HepG2 (cell line): ENCODE results near the gene SPAG5. TPM values are rescaled to one million over a fixed set of nuclear protein-coding genes. Genes with fewer than 3 reads are reported as not detected.

Source experiments
- ADNP ChIP-seq: sonication (generic); formaldehyde crosslinking; IDR thresholded peaks from 2 replicates; pipeline ENCODE4 v1.4.0; 2020; ENCODE audit warnings: missing genetic modification reagents
- ARNTL ChIP-seq: sonication (generic); formaldehyde crosslinking; IDR thresholded peaks from 2 replicates; pipeline ENCODE4 v1.4.0; 2020; ENCODE audit warnings: mild to moderate bottlenecking, missing genetic modification reagents
- FLYWCH1 ChIP-seq: sonication (generic); formaldehyde crosslinking; IDR thresholded peaks from 2 replicates; pipeline ENCODE4 v1.8.1; 2023; ENCODE audit warnings: mild to moderate bottlenecking, missing genetic modification reagents
- HOXA9 ChIP-seq: sonication (generic); formaldehyde crosslinking; IDR thresholded peaks from 2 replicates; pipeline ENCODE4 v1.8.1; 2022; ENCODE audit warnings: missing genetic modification reagents, mild to moderate bottlenecking, moderate library complexity, borderline replicate concordance
- LCORL ChIP-seq, 2 experiments: fragments of 450-650 bp in 1 of 2; sonication (generic) in 1 of 2; formaldehyde crosslinking in 1 of 2; IDR thresholded peaks; 2 replicates each; pipeline versions ENCODE4 v1.5.0 to v1.6.1; 2017 to 2020; ENCODE audit warnings: antibody characterized with exemption in 1 of 2, missing genetic modification reagents in 1 of 2
- MAFG ChIP-seq: sonication (generic); formaldehyde crosslinking; IDR thresholded peaks from 2 replicates; pipeline ENCODE4 v1.5.1; 2020; ENCODE audit warnings: mild to moderate bottlenecking, missing genetic modification reagents
- RELA ChIP-seq: sonication (generic); formaldehyde crosslinking; IDR thresholded peaks from 2 replicates; pipeline ENCODE4 v1.4.0; 2020; ENCODE audit warnings: missing genetic modification reagents
- SOX5 ChIP-seq: IDR thresholded peaks from 2 replicates; pipeline ENCODE4 v1.6.1; 2016; ENCODE audit warnings: borderline replicate concordance
- TFE3 ChIP-seq: IDR thresholded peaks from 2 replicates; pipeline ENCODE4 v1.6.1; 2016
- ZFX ChIP-seq: sonication (generic); formaldehyde crosslinking; IDR thresholded peaks from 2 replicates; pipeline ENCODE4 v1.4.0; 2020; ENCODE audit warnings: mild to moderate bottlenecking, low read depth, missing genetic modification reagents, moderate library complexity
- ZFY ChIP-seq: sonication (generic); formaldehyde crosslinking; IDR thresholded peaks from 2 replicates; pipeline ENCODE4 v1.4.0; 2020; ENCODE audit warnings: missing genetic modification reagents
- ZNF180 ChIP-seq: sonication (generic); formaldehyde crosslinking; IDR thresholded peaks from 2 replicates; pipeline ENCODE4 v1.4.0; 2020; ENCODE audit warnings: low read depth, missing genetic modification reagents, borderline replicate concordance
- ZNF350 ChIP-seq: sonication (generic); formaldehyde crosslinking; IDR thresholded peaks from 2 replicates; pipeline ENCODE4 v1.4.0; 2020; ENCODE audit warnings: mild to moderate bottlenecking, low read depth, missing genetic modification reagents, borderline replicate concordance
- ZNF382 ChIP-seq: sonication (generic); formaldehyde crosslinking; IDR thresholded peaks from 2 replicates; pipeline ENCODE4 v1.5.0; 2020; ENCODE audit warnings: missing genetic modification reagents, mild to moderate bottlenecking, borderline replicate concordance
- ZNF841 ChIP-seq: sonication (generic); formaldehyde crosslinking; IDR thresholded peaks from 2 replicates; pipeline ENCODE4 v1.8.1; 2023; ENCODE audit warnings: missing genetic modification reagents, borderline replicate concordance
- ZNF850 ChIP-seq: sonication (generic); formaldehyde crosslinking; conservative IDR thresholded peaks from 2 replicates; pipeline ENCODE4 v1.9.0; 2021; ENCODE audit warnings: mild to moderate bottlenecking, missing genetic modification reagents
- polyA plus RNA-seq, 8 experiments: library from polyadenylated mRNA; depleted of rRNA in 3 of 8; stranded (reverse) in 7 of 8; unstranded in 1 of 8; fragments of >200 nt; fragmentation: Illumina TruSeq in 4 of 8; extraction: Trizol in 4 of 8; gene quantifications; 2 replicates each; pipeline versions ENCODE4 v1.2.1 to v1.2.3, GENCODE V29; 2011 to 2016; ENCODE audit warnings: low read depth in 4 of 8, missing spikeins in 1 of 8, mixed read lengths in 1 of 8; ENCODE audit not compliant: insufficient read depth in 1 of 8
- total RNA-seq, 5 experiments: library from RNA; depleted of rRNA; stranded (reverse); fragments of >200 nt; fragmentation: Illumina TruSeq; extraction: Trizol; gene quantifications; 2 replicates each; pipeline ENCODE4 v1.2.3, GENCODE V29; 2016; ENCODE audit warnings: low read depth in 1 of 5
- TF ChIP-seq, protein P1 (sequence below): sonication (generic); formaldehyde crosslinking; IDR thresholded peaks from 2 replicates; pipeline ENCODE4 v1.4.0; 2020; ENCODE audit warnings: missing genetic modification reagents, borderline replicate concordance
- TF ChIP-seq, protein P2 (sequence below): sonication (generic); formaldehyde crosslinking; IDR thresholded peaks from 2 replicates; pipeline ENCODE4 v1.9.0; 2021; ENCODE audit warnings: missing genetic modification reagents, borderline replicate concordance
- TF ChIP-seq, protein P3 (sequence below): sonication (generic); formaldehyde crosslinking; IDR thresholded peaks from 2 replicates; pipeline ENCODE4 v1.5.1; 2020; ENCODE audit warnings: mild to moderate bottlenecking, moderate library complexity, missing genetic modification reagents
- TF ChIP-seq, protein P4 (sequence below): sonication (generic); formaldehyde crosslinking; IDR thresholded peaks from 2 replicates; pipeline ENCODE4 v1.5.0; 2020; ENCODE audit warnings: mild to moderate bottlenecking, missing genetic modification reagents, moderate library complexity

Gene SPAG5
- total and polyA plus RNA-seq, 2 of the 13 experiments (the other 11 are each of a cell fraction or from before 2014, with no cell fraction given) = 41.4 to 98.0 TPM

- TF ChIP-seq ZNF350 (CRISPR knock-in tag) (peak; percentile 62; the same call in 1 of the 2 replicates), ZNF850 (CRISPR knock-in tag) (no peak), ZFY (CRISPR knock-in tag) (peak; percentile 82; the same call in 1 of the 2 replicates), ZNF382 (CRISPR knock-in tag) (no peak), ZNF180 (CRISPR knock-in tag) (no peak), RELA (CRISPR knock-in tag) (no peak), FLYWCH1 (no peak), LCORL (IDR thresholded peaks at IDR 0.05) (no peak), LCORL (CRISPR knock-in tag; IDR thresholded peaks at IDR 0.05) (no peak), MAFG (no peak), SOX5 (no peak; the same call in 1 of the 2 replicates), ARNTL (CRISPR knock-in tag) (no peak; the same call in 1 of the 2 replicates), HOXA9 (CRISPR knock-in tag) (no peak), ZNF841 (CRISPR knock-in tag) (no peak), ADNP (CRISPR knock-in tag) (no peak), ZFX (CRISPR knock-in tag) (peak; percentile 91), TFE3 (CRISPR knock-in tag) (no peak)
- TF ChIP-seq, protein P1, sequence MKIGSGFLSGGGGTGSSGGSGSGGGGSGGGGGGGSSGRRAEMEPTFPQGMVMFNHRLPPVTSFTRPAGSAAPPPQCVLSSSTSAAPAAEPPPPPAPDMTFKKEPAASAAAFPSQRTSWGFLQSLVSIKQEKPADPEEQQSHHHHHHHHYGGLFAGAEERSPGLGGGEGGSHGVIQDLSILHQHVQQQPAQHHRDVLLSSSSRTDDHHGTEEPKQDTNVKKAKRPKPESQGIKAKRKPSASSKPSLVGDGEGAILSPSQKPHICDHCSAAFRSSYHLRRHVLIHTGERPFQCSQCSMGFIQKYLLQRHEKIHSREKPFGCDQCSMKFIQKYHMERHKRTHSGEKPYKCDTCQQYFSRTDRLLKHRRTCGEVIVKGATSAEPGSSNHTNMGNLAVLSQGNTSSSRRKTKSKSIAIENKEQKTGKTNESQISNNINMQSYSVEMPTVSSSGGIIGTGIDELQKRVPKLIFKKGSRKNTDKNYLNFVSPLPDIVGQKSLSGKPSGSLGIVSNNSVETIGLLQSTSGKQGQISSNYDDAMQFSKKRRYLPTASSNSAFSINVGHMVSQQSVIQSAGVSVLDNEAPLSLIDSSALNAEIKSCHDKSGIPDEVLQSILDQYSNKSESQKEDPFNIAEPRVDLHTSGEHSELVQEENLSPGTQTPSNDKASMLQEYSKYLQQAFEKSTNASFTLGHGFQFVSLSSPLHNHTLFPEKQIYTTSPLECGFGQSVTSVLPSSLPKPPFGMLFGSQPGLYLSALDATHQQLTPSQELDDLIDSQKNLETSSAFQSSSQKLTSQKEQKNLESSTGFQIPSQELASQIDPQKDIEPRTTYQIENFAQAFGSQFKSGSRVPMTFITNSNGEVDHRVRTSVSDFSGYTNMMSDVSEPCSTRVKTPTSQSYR = no peak
- TF ChIP-seq, protein P2, sequence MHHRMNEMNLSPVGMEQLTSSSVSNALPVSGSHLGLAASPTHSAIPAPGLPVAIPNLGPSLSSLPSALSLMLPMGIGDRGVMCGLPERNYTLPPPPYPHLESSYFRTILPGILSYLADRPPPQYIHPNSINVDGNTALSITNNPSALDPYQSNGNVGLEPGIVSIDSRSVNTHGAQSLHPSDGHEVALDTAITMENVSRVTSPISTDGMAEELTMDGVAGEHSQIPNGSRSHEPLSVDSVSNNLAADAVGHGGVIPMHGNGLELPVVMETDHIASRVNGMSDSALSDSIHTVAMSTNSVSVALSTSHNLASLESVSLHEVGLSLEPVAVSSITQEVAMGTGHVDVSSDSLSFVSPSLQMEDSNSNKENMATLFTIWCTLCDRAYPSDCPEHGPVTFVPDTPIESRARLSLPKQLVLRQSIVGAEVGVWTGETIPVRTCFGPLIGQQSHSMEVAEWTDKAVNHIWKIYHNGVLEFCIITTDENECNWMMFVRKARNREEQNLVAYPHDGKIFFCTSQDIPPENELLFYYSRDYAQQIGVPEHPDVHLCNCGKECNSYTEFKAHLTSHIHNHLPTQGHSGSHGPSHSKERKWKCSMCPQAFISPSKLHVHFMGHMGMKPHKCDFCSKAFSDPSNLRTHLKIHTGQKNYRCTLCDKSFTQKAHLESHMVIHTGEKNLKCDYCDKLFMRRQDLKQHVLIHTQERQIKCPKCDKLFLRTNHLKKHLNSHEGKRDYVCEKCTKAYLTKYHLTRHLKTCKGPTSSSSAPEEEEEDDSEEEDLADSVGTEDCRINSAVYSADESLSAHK (CRISPR knock-in tag) = no peak
- TF ChIP-seq, protein P3, sequence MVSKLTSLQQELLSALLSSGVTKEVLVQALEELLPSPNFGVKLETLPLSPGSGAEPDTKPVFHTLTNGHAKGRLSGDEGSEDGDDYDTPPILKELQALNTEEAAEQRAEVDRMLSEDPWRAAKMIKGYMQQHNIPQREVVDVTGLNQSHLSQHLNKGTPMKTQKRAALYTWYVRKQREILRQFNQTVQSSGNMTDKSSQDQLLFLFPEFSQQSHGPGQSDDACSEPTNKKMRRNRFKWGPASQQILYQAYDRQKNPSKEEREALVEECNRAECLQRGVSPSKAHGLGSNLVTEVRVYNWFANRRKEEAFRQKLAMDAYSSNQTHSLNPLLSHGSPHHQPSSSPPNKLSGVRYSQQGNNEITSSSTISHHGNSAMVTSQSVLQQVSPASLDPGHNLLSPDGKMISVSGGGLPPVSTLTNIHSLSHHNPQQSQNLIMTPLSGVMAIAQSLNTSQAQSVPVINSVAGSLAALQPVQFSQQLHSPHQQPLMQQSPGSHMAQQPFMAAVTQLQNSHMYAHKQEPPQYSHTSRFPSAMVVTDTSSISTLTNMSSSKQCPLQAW (CRISPR knock-in tag) = peak; percentile 62; the same call in 1 of the 2 replicates
- TF ChIP-seq, protein P4, sequence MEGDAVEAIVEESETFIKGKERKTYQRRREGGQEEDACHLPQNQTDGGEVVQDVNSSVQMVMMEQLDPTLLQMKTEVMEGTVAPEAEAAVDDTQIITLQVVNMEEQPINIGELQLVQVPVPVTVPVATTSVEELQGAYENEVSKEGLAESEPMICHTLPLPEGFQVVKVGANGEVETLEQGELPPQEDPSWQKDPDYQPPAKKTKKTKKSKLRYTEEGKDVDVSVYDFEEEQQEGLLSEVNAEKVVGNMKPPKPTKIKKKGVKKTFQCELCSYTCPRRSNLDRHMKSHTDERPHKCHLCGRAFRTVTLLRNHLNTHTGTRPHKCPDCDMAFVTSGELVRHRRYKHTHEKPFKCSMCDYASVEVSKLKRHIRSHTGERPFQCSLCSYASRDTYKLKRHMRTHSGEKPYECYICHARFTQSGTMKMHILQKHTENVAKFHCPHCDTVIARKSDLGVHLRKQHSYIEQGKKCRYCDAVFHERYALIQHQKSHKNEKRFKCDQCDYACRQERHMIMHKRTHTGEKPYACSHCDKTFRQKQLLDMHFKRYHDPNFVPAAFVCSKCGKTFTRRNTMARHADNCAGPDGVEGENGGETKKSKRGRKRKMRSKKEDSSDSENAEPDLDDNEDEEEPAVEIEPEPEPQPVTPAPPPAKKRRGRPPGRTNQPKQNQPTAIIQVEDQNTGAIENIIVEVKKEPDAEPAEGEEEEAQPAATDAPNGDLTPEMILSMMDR (CRISPR knock-in tag) = no peak
These were observed at the start of gene SPAG5 (continued) for GRCh38 chr17:28598799-28599310.
